Measurements from ENCODE around the gene CCDC51.

- TF ChIP-seq RFX5 (IDR thresholded peaks at IDR 0.05; ENCODE audit: low read depth, low read length) (no peak), USF2 (CRISPR knock-in tag; IDR thresholded peaks at IDR 0.05) (no peak), FOXJ3 (CRISPR knock-in tag; IDR thresholded peaks at IDR 0.05) (no peak), CEBPB (tag; IDR thresholded peaks at IDR 0.05) (no peak), SPI1 (IDR thresholded peaks at IDR 0.05; ENCODE audit: borderline replicate concordance, low read depth, low read length) (no peak), RAD21 (CRISPR knock-in tag; conservative IDR thresholded peaks at IDR 0.05 in 1 of 2, IDR thresholded peaks at IDR 0.05 in 1 of 2) (no peak), ZNF316 (IDR thresholded peaks at IDR 0.05) (no peak), ATF7 (IDR thresholded peaks at IDR 0.05) (no peak), CTCF (IDR thresholded peaks at IDR 0.05 in 2 of 3, conservative IDR thresholded peaks at IDR 0.05 in 1 of 3; ENCODE audit: insufficient read depth in 2 of 3, low read depth in 1 of 3, low read length in 3 of 3) (no peak), PHF20 (IDR thresholded peaks at IDR 0.05; ENCODE audit: partially characterized antibody) (no peak), TEAD2 (tag; IDR thresholded peaks at IDR 0.05) (no peak), SRSF1 (IDR thresholded peaks at IDR 0.05; ENCODE audit: low read depth, low read length) (no peak), POLR2A (conservative IDR thresholded peaks at IDR 0.05) (no peak)
Measured at GRCh38 chr3:48398701-48399386, 41.1 kb downstream of the CCDC51 start.

Data from K562 (cell line).